ENCODE measurements around the gene SAMD1. TPM values are rescaled to one million over a fixed set of nuclear protein-coding genes. Genes with fewer than 3 reads are reported as not detected.

The SAMD1 gene
- 100 to 1,000 TPM in 1 of 2 donors, 10 to 100 TPM in 1; 94.2 to 126 TPM for total RNA-seq
- polyA plus RNA-seq (2013, experiment 1 of 2) = 66.5 TPM
- polyA plus RNA-seq (2013, experiment 2 of 2) = 71.4 TPM
- long read RNA-seq, experiment 1, transcript SAMD1-202 (5 exons, 2,164 nt) = major isoform, 6 of 24 reads
- long read RNA-seq, experiment 1, partial matches to known transcripts = 12 of 24 reads
- long read RNA-seq, experiment 1, other reads (novel, unspliced or antisense) = 6 of 24 reads
- long read RNA-seq, experiment 2, transcript SAMD1-202 (5 exons, 2,164 nt) = major isoform, 14 of 46 reads
- long read RNA-seq, experiment 2, partial matches to known transcripts = 4 of 46 reads
- long read RNA-seq, experiment 2, other reads (novel, unspliced or antisense) = 28 of 46 reads
- long read RNA-seq, experiment 3, partial matches to known transcripts = 1 of 2 reads
- long read RNA-seq, experiment 3, other reads (novel, unspliced or antisense) = 0 of 2 reads
- long read RNA-seq, experiment 4, partial matches to known transcripts = 1 of 1 reads
- long read RNA-seq, experiment 4, other reads (novel, unspliced or antisense) = 0 of 1 reads

DNA sequence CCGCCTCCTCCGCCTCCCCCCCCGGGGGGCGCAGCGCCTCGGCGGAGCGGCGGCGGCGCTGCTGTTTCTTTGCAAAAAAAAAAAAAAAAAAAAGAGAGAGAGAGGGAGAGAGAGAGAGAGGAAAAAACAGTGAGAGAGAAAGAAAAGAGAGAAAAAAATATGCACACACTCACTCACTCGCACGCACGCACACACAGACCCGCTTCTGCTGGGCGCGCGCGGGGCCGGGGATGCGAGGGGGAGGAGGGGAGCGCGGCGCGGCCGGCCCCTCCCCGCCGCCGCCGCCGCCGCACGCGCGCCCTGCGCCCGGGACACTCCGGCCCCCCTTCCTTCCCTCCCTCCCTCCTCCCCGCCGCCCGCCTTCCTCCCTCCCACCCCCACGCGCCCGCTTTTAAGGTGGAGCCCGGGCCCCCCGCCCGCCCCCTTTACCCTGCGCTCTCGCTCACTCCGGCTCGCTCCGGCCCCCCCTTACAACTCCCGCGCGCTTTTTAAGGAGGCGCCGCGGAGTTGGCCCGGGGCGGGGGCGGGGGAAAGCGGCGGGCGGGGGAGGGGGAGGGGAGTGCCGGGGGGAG, at the start of gene SAMD1:
Gene SAMD1 (minus strand): TSS at position 243 of the 572 bp plus-strand sequence.
- peak within 1 kb of the TSS; percentile 65 for H3K4me3 Mint-ChIP-seq
- H3K27ac ChIP-seq (ENCODE audit: low read depth, low read length) = peak within 1 kb of the TSS; percentile 49

DNA sequence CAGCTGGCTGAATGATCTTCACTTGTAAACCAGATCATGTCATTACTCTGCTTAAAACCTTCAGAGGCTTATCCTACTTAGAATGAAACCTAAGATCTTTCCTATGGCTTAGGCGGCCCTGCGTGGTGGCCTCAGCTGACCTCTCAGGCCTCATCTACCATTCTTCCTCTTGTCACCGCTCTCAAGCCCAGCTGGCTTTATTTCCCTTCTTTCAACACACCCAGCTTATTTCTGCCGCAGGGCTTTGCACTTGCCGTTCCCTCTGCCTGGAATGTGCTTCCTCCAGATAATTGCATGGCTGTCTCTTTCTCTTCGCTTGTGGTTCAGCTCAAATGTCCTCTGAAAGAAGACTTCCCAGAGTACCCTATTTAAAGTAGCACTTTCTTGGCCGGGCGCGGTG, 49.4 kb upstream of the SAMD1 start:
- H3K9ac ChIP-seq (ENCODE audit: extremely low read depth, low read length, poor library complexity, severe bottlenecking) = no peak overlapping the region
- Mint-ChIP-seq H3K36me3 (ENCODE audit: low read depth) (peaks cover 4% of the 10 kb centered on the region), H3K4me3 (no peak overlapping the region), H3K4me1 (peaks cover 6% of the 10 kb centered on the region), H3K27ac (no peak overlapping the region), H3K9me3 (no peaks in the 10 kb centered on the region), H3K27me3 (ENCODE audit: insufficient read depth) (no peaks in the 10 kb centered on the region)
- no peaks in the 10 kb centered on the region for H3K4me1 ChIP-seq (ENCODE audit: control insufficient read depth, insufficient read depth, low read length)
- H3K27ac ChIP-seq (ENCODE audit: low read depth, low read length) = no peak overlapping the region
- H3K36me3 ChIP-seq (ENCODE audit: control insufficient read depth, insufficient read depth, low read length) = no peaks in the 10 kb centered on the region
- DNase-seq = no peak
- no peaks in the 10 kb centered on the region for H3K27me3 ChIP-seq (ENCODE audit: control insufficient read depth, insufficient read depth, low read length, poor library complexity, severe bottlenecking)
- H3K9me3 ChIP-seq (ENCODE audit: control insufficient read depth, low read length) = no peaks in the 10 kb centered on the region
- TF ChIP-seq, protein P1, sequence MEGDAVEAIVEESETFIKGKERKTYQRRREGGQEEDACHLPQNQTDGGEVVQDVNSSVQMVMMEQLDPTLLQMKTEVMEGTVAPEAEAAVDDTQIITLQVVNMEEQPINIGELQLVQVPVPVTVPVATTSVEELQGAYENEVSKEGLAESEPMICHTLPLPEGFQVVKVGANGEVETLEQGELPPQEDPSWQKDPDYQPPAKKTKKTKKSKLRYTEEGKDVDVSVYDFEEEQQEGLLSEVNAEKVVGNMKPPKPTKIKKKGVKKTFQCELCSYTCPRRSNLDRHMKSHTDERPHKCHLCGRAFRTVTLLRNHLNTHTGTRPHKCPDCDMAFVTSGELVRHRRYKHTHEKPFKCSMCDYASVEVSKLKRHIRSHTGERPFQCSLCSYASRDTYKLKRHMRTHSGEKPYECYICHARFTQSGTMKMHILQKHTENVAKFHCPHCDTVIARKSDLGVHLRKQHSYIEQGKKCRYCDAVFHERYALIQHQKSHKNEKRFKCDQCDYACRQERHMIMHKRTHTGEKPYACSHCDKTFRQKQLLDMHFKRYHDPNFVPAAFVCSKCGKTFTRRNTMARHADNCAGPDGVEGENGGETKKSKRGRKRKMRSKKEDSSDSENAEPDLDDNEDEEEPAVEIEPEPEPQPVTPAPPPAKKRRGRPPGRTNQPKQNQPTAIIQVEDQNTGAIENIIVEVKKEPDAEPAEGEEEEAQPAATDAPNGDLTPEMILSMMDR (conservative IDR thresholded peaks at IDR 0.05) = no peak
- H3K4me3 ChIP-seq (ENCODE audit: low read length) = no peak overlapping the region
- WGBS, 2 experiments (ENCODE audit: insufficient coverage in 1 of 2, insufficient read length in 1 of 2) = 88 to 91% methylated on average over 8 to 9 of the region's 9 CpGs

More for the DNA sequence above, at the start of gene SAMD1:
- Histone ChIP-seq H3K4me1 (ENCODE audit: control insufficient read depth, insufficient read depth, low read length) (no peaks in the 10 kb centered on the region), H3K36me3 (ENCODE audit: control insufficient read depth, insufficient read depth, low read length) (peaks cover 20% of the 10 kb centered on the region), H3K4me3 (ENCODE audit: low read length) (peak within 1 kb of the TSS; percentile 86), H3K27me3 (ENCODE audit: control insufficient read depth, insufficient read depth, low read length, poor library complexity, severe bottlenecking) (no peaks in the 10 kb centered on the region), H3K9me3 (ENCODE audit: control insufficient read depth, low read length) (peaks cover 9% of the 10 kb centered on the region), H3K9ac (ENCODE audit: extremely low read depth, low read length, poor library complexity, severe bottlenecking) (peak within 1 kb of the TSS; percentile 42)
- DNase-seq = peak; percentile 88
- peaks cover 32% of the 10 kb centered on the region for H3K36me3 Mint-ChIP-seq (ENCODE audit: low read depth)
- peak within 1 kb of the TSS; percentile 93 for H3K27ac Mint-ChIP-seq
- peaks cover 22% of the 10 kb centered on the region for H3K27me3 Mint-ChIP-seq (ENCODE audit: insufficient read depth)
- TF ChIP-seq, protein P1 (conservative IDR thresholded peaks at IDR 0.05) = no peak
- H3K9me3 Mint-ChIP-seq = peaks cover 22% of the 10 kb centered on the region
- H3K4me1 Mint-ChIP-seq = peaks cover 10% of the 10 kb centered on the region
- 0% methylated on average over 9 of the region's 65 CpGs; no CpG with 5 or more reads in 1 of the 2 experiments for WGBS, 2 experiments (ENCODE audit: insufficient coverage in 1 of 2, insufficient read length in 1 of 2)

DNA sequence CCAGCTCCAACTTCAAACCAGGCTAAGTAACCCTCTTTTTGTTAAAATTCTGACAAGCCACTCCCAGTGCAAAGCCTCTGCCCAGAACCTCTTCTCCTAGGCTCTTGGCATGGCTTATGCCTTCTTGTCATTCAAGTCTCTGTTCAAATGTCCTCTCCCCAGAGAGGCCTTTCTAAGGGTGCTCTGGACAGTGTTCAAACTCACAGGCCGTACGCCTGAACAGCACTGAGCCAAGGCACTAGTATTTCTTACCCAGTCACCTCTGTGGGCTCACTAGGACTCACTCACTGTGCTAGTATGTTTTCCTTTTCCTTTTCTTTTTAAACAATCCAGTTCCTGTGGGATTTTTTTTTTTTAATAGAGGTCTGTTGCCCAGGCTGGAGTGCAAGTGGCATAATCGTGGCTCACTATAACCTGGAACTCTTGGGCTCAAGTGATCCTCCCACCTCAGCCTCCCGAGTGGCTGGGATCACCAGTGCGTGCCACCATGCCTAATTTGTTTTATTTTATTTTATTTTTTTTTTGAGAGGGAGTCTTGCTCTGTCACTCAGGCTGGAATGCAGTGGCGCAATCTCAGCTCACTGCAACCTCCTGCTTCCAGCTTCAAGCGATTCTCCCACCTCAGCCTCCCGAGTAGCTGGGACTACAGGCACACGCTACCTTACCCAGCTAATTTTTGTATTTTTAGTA, 48.2 kb upstream of the SAMD1 start:
- peaks cover 3% of the 10 kb centered on the region for H3K4me1 ChIP-seq (ENCODE audit: control insufficient read depth, insufficient read depth, low read length)
- Mint-ChIP-seq H3K27me3 (ENCODE audit: insufficient read depth) (no peaks in the 10 kb centered on the region), H3K4me3 (peak overlapping the region; percentile 73), H3K4me1 (peaks cover 14% of the 10 kb centered on the region), H3K27ac (peak overlapping the region; percentile 39), H3K36me3 (ENCODE audit: low read depth) (peaks cover 8% of the 10 kb centered on the region), H3K9me3 (no peaks in the 10 kb centered on the region)
- no peaks in the 10 kb centered on the region for H3K9me3 ChIP-seq (ENCODE audit: control insufficient read depth, low read length)
- TF ChIP-seq, protein P1 (conservative IDR thresholded peaks at IDR 0.05) = no peak
- H3K9ac ChIP-seq (ENCODE audit: extremely low read depth, low read length, poor library complexity, severe bottlenecking) = no peak overlapping the region
- no peak overlapping the region for H3K4me3 ChIP-seq (ENCODE audit: low read length)
- no peaks in the 10 kb centered on the region for H3K27me3 ChIP-seq (ENCODE audit: control insufficient read depth, insufficient read depth, low read length, poor library complexity, severe bottlenecking)
- no peak for DNase-seq
- WGBS, 2 experiments (ENCODE audit: insufficient coverage in 1 of 2, insufficient read length in 1 of 2) = 91 to 92% methylated on average over 5 to 8 of the region's 9 CpGs
- no peak overlapping the region for H3K27ac ChIP-seq (ENCODE audit: low read depth, low read length)
- no peaks in the 10 kb centered on the region for H3K36me3 ChIP-seq (ENCODE audit: control insufficient read depth, insufficient read depth, low read length)
